Mucosa of stomach (tissue), 1 donor: ENCODE measurements around the gene FBXL16.

Experiments
- H3K27me3 ChIP-seq: one replicate; pipeline ENCODE4 v1.7.0; 2013; ENCODE audit warnings: mild to moderate bottlenecking, low read length; ENCODE audit not compliant: control insufficient read depth, insufficient read depth
- H3K36me3 ChIP-seq: one replicate; pipeline ENCODE4 v1.7.0; 2013; ENCODE audit warnings: low read length; ENCODE audit not compliant: control insufficient read depth, insufficient read depth
- H3K4me1 ChIP-seq: one replicate; pipeline ENCODE4 v1.7.0; 2013; ENCODE audit warnings: mild to moderate bottlenecking, low read length; ENCODE audit not compliant: control insufficient read depth, insufficient read depth
- H3K4me3 ChIP-seq: one replicate; pipeline ENCODE4 v1.7.0; 2013; ENCODE audit warnings: low read length
- H3K9ac ChIP-seq: one replicate; pipeline ENCODE4 v1.7.0; 2013; ENCODE audit warnings: mild to moderate bottlenecking, low read length, moderate library complexity
- H3K9me3 ChIP-seq: one replicate; pipeline ENCODE4 v1.7.0; 2013; ENCODE audit warnings: mild to moderate bottlenecking, low read length, moderate library complexity; ENCODE audit not compliant: control insufficient read depth
- donor health status: Pancreatic carcinoma.

The FBXL16 gene

GRCh38 chr16:709566-710499, 4.2 kb upstream of the FBXL16 start:
- Histone ChIP-seq H3K36me3 (no peaks in the 10 kb centered on the region), H3K9ac (no peak overlapping the region), H3K4me1 (peaks cover 8% of the 10 kb centered on the region), H3K4me3 (no peak overlapping the region), H3K9me3 (no peaks in the 10 kb centered on the region), H3K27me3 (peaks cover 67% of the 10 kb centered on the region)

- H3K9ac ChIP-seq, result no peak overlapping the region
- H3K9me3 ChIP-seq, result no peaks in the 10 kb centered on the region
- peaks cover 70% of the 10 kb centered on the region for H3K27me3 ChIP-seq
- no peak overlapping the region for H3K4me3 ChIP-seq
- no peaks in the 10 kb centered on the region for H3K36me3 ChIP-seq
- peaks cover 4% of the 10 kb centered on the region for H3K4me1 ChIP-seq
These were observed 3.4 kb upstream of the FBXL16 start for GRCh38 chr16:708959-709358.

GRCh38 chr16:708019-708418, 2.4 kb upstream of the FBXL16 start:
- Histone ChIP-seq H3K36me3 (no peaks in the 10 kb centered on the region), H3K9ac (no peak overlapping the region), H3K27me3 (peaks cover 75% of the 10 kb centered on the region), H3K9me3 (no peaks in the 10 kb centered on the region), H3K4me3 (no peak overlapping the region), H3K4me1 (peaks cover 4% of the 10 kb centered on the region)

GRCh38 chr16:707062-707538, 1.5 kb upstream of the FBXL16 start:
- Histone ChIP-seq H3K36me3 (no peaks in the 10 kb centered on the region), H3K4me3 (no peak overlapping the region), H3K9me3 (no peaks in the 10 kb centered on the region), H3K4me1 (peaks cover 4% of the 10 kb centered on the region), H3K27me3 (peaks cover 84% of the 10 kb centered on the region), H3K9ac (no peak overlapping the region)

GRCh38 chr16:706189-707061, 824 bp upstream of the FBXL16 start:
- peaks cover 89% of the 10 kb centered on the region for H3K27me3 ChIP-seq
- H3K9ac ChIP-seq, result no peak overlapping the region
- no peaks in the 10 kb centered on the region for H3K9me3 ChIP-seq
- H3K4me1 ChIP-seq, result peaks cover 4% of the 10 kb centered on the region
- no peaks in the 10 kb centered on the region for H3K36me3 ChIP-seq
- no peak overlapping the region for H3K4me3 ChIP-seq

- H3K9ac ChIP-seq, result no peak overlapping the region
- peaks cover 4% of the 10 kb centered on the region for H3K4me1 ChIP-seq
- no peak overlapping the region for H3K4me3 ChIP-seq
- H3K9me3 ChIP-seq, result no peaks in the 10 kb centered on the region
- H3K27me3 ChIP-seq, result peaks cover 89% of the 10 kb centered on the region
- H3K36me3 ChIP-seq, result no peaks in the 10 kb centered on the region
These were observed 835 bp downstream of the FBXL16 start for GRCh38 chr16:704552-705380.

GRCh38 chr16:704047-704446, 1.6 kb downstream of the FBXL16 start:
- peaks cover 89% of the 10 kb centered on the region for H3K27me3 ChIP-seq
- H3K4me1 ChIP-seq, result peaks cover 4% of the 10 kb centered on the region

GRCh38 chr16:703406-703805, 2.2 kb downstream of the FBXL16 start:
- Histone ChIP-seq H3K36me3 (no peaks in the 10 kb centered on the region), H3K9me3 (no peaks in the 10 kb centered on the region), H3K9ac (no peak overlapping the region), H3K4me3 (no peak overlapping the region), H3K4me1 (peaks cover 4% of the 10 kb centered on the region), H3K27me3 (peaks cover 84% of the 10 kb centered on the region)

More at GRCh38 chr16:704047-704446, 1.6 kb downstream of the FBXL16 start:
- Histone ChIP-seq H3K36me3 (no peaks in the 10 kb centered on the region), H3K9ac (no peak overlapping the region), H3K4me3 (no peak overlapping the region), H3K9me3 (no peaks in the 10 kb centered on the region)

- Histone ChIP-seq H3K4me3 (no peak overlapping the region), H3K4me1 (peaks cover 4% of the 10 kb centered on the region), H3K9ac (no peak overlapping the region), H3K27me3 (peaks cover 75% of the 10 kb centered on the region), H3K9me3 (no peaks in the 10 kb centered on the region), H3K36me3 (no peaks in the 10 kb centered on the region)
These were observed 3.3 kb downstream of the FBXL16 start for GRCh38 chr16:702341-702740.

GRCh38 chr16:700684-701584, 4.7 kb downstream of the FBXL16 start:
- Histone ChIP-seq H3K9me3 (no peaks in the 10 kb centered on the region), H3K27me3 (peaks cover 65% of the 10 kb centered on the region), H3K9ac (no peak overlapping the region), H3K36me3 (no peaks in the 10 kb centered on the region), H3K4me3 (no peak overlapping the region), H3K4me1 (peaks cover 4% of the 10 kb centered on the region)
